HT1080 (cell line): ENCODE results near the gene LRRC4B. TPM values are rescaled to one million over a fixed set of nuclear protein-coding genes. Genes with fewer than 3 reads are reported as not detected.

Experiments used
- DNase-seq: peaks from one replicate; pipeline ENCODE4 v3.0.0-alpha.2; 2015; ENCODE audit warnings: low read depth
- total RNA-seq: library from RNA; depleted of rRNA; stranded (reverse); fragments of >200 nt; shearing (Covaris generic); gene quantifications from 2 replicates; pipeline ENCODE4 v1.2.3, GENCODE V29; 2014

Gene LRRC4B
- total RNA-seq, 1 experiment from 2014 or later: 0.08 TPM

DNA sequence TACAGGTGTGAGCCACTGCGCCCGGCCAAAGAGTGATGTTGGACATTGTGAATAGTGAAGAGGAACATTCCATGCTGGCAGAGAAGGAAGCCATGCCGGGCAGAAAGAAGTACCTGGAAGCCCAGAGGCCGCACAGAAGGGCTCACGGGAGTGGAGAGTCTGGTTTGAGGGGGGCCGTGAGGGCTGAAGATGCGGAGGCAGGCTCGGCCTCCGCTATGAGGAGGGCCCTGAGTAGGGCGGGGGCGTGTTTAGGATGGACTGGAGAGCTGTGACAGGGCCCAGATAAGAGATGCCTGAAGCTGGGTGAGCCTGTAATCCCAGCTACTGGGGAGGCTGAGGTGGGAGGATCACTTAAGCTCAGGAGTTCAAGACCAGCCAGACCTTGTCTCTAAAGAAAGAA is 58.9 kb downstream of the LRRC4B start:
- no peak for DNase-seq

DNA sequence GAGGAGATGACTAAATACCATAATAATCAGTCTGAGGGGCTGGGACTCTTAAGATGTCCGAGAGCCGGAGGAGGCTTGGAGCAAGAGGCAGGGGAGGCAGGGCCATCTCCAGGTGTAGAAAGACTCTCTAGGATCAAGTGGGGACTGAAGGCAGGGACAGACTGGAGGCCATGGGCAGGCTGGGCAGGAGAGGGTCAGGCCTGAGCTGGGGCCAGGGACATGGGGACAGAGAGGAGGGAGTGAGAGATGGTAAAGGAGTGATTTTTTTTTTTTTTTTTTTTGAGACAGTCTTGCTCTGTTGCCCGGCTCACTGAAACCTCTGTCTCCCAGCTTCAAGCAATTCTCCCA is 59.4 kb downstream of the LRRC4B start:
- DNase-seq: no peak

DNA sequence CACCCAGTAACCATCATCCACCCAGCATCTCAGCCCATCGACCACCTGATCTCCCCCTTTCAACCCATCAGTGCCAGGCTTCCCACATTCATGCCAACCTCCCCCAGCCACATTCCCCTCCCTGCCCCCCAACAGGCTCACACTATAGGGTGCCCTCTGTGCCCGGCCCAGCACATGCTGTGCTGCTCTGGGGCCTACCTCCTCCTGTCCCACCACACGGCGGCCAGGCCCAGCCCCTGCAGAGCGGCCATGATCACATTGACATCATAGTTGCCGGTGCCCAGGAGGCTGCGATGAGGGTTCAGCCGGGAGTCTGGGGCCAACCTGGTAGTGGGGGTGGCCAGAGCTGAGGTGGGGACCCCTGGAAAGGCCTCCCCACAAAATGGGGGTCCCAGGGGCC is 60.9 kb downstream of the LRRC4B start:
- DNase-seq: no peak

DNA sequence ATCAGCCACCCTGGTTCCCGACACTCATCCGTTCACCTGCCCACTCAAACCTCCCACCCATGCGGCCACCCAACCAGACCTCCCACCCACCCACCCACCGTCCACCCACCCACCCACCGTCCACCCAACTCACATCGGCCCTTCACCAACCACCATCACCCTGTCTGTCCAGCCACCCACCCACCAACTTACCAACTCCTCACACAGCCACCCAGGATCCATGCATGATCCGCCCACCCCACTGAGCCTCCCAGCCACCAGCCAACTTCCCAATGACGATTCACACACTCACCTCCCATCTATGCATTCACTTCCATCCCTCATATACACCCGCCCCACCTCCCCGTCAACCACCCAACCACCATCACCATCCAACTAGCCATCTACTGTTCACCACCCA is 61.5 kb downstream of the LRRC4B start:
- no peak for DNase-seq

DNA sequence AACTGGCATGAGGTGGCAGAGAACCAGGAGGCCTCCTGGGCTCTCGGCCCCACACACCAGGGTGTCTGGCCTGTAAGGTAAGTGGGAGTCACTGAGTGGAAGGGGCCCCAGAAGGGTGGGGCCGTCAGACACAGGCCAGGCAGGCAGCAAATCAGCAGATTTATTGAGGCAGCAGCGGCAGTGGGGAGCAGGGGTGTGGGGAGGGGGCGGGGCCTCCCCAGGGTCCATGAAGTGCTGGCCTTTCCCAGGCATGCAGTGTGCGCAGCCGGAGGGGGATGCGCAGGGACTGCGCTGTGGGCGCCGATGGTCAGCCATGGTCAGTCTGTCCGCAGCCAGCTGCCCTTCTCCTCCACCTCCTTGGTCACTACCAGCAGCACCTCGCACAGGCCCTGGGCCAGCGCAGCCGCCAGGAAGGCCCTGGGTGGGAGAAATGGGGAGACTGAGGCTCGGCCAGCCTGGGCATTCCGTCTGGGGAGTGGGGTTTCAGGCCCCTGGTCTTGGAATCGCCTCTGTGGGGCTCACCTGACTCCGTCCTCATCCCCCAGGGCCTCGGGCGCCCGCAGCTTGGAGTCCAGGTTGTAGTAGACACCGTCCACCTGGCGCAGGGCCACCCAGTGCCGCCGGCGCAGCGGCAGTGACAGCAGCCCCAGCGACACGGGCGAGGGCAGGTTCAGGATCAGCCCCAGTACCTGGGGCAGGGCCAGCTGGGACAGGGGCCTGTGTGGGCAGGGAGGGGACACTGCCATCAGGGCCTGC is 62.2 kb downstream of the LRRC4B start:
- no peak for DNase-seq

DNA sequence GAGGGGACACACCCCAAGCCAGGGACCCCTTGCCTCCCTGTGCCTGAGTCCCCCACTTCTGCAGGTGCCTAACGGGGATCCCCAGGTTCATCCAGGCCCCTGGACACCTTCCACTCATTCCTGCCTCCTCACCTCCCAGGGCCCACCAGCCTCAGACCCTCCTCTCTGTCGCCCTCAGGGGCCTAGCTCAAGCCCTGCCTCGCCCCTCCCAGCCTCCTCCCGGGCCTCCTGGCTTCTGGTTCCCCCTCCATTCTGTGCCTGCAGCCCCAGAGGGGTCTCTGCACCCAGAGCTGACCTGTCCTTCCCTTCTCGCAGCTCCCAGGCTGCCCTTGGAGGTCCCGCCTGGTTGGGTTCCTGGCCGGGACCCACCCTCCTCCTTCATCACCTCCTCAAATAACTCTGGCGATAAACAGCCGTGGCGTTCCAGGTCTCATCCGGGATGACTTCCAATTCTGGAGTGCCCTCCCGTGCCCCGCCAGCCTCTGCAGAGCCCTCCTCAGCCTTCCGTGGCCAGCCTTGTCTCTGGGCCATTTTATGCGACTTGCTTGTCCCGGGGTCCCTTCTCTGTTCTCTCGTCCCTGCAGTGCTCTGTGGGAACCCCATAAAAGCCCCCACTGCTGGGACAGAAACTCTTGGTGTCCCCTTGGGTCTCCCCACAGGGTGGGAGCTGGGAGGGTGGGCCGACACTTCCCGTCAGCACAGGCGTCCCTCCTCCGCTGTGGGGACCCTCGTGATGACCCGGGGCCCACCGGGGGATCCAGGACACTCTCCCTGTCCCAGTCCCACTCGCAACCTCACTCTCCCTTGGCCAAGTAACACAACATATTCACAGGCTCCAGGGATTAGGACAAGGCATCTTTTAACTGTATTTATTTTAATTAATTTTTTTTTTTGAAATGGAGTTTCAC is 66.4 kb downstream of the LRRC4B start:
- DNase-seq: no peak

DNA sequence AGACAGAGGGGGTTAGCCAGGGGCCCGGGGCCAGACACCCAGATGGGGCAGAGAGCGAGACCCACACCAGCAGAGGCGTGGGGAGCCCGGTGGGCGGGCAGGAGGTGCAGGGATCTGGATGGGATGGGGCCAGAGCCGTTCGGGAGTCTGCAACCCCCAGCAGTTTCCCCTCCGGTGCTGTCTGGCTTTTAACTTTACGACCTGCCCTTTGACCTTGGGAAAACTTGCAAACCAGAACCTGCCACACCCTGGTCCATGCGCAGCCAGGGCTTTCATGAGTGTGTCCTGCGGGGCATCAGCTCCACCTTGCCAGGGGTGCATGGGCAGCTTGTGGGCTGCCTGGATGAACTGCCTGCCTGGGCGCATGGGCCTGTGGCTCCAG is 67.1 kb downstream of the LRRC4B start:
- DNase-seq: no peak

DNA sequence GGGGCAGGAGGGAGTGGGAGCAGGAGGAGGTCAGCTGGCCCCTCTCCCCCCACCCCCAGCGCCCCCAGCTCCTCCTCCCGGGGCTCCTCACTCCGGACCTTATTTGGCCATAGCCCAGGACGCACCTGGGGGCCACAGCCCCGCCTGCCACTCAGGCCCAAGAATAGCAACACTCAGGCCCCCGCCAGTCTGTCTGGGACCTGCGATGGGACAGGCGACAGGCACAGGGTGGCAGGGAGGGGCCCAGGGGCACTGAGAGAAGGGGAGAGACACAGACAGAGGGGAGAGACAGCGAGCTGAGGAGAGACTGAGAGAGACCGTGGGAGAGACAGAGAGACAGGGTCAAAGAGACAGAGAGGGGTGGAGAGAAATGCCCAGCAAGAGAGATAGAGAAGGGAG is 67.5 kb downstream of the LRRC4B start:
- no peak for DNase-seq

DNA sequence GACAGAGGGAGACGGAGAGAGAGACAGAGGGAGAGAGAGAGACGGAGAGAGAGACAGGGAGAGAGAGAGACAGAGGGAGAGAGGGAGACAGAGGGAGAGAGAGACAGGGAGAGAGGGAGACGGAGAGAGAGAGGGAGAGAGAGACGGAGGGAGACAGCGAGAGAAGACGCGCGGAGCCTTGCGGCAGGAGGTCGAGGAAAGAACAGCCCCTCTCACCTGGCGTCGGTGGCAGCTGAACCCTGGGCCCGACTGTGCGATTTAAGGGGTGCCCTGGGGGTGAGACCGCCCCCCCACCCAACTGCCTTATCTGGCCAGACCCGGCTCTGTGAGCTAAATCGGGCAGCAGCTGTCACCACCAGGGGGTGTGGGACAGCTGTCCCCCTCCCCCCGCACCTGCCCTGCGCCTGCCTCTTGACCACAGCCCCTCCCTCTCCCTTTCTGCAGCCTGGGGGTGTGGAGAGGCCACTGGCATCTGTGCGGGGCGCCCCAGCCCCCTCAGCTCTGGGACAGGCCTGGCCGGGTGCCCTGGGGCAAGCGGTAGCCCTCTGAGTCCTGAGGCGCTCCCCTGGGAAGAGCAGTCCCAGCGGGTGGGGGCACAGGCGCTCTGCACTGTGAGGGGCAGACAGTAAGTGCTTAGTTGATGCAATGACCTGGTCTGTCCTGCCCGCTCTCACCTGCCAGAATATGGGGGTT is 68.0 kb downstream of the LRRC4B start:
- no peak for DNase-seq

DNA sequence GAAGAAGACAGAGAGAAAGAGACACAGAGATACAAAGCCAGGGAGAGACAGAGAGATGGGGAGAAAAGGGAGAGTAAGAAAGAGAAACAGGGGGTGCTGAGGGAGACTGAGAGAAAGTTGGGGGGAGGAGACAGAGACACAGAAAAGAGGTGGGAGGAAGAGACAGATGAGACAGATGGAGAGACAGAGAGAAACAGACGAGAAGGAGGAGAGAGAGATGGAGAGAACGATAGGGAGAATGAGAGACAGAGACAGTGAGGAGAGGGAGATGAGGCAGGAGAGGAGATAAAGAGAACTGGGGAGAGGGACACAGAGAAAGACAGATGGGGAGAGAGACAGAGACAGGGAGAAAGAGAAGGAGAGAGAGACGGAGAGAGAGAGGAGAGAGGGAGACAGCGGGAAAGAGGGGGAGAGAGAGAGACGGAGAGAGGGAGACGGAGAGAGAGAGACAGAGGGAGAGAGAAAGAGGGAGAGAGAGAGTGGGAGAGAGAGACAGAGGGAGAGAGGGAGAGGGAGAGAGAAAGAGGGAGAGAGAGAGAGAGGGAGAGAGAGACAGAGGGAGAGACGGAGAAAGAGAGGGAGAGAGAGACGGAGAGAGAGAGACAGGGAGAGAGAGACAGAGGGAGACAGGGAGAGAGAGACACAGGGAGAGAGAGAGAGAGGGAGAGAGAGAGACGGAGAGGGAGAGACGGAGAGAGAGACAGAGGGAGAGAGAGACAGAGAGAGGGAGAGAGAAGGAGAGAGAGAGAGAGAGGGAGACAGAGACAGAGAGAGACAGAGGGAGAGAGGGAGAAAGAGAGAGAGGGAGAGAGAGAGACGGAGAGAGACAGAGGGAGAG is 69.8 kb downstream of the LRRC4B start:
- no peak for DNase-seq

DNA sequence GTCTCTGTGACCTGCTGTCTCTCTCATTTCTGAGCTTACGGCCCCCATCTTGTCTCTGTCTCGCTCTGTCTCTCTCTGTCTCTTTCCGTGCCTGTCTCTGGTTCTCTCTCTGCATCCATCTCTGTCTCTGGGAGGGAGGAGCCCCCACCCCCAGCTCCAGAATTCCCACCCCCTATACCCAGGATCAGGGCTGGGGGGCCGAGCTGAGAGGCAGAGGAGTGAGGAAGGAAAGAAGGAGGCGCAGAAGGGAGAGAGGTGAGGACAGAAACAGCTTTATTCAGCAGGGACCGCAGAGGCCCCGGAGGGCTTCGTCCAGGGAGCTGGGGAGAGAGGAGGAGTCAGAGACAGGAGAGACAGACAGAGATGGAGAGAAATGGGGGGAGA is 71.2 kb downstream of the LRRC4B start:
- DNase-seq: no peak

DNA sequence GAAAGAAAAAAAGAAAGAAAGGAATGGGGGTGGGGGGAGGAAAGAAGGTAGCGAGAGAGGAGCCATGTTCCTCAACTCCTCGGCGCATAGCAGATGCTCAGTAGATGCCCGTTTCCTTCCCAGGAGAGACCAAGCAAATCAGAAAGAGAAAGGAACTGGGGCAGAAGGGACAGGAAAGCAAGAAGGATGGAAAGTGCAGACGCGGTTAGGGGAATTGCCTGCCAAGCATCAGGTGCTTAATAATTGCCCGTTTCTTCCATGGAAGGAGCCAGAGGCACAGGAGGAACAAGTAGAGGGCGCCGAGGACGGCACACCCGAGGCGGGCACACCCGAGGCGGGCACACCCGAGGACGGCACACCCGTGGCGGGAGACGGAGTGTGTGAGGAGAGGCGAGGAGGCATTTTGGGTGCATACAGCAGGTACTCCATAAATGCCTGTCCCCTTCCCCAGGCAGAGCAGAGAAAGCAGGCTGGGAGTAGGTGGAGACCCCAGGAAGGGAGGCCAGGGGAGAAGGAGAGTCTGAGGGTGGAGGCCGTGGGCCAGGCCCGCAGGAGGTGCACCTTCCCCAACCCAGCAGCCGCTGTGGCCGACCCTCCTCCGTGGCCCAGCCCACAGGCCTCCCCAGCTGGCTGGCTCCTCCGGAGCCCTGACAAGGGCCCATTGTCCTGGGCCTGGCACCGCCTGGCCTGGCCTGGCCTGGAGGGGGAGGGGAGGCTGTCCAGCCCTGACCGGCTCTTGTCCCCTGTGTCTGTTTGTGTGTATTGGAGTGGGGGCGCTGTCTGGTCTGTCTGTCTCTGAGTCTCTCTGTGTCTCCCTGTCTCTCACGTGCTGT is 71.8 kb downstream of the LRRC4B start:
- DNase-seq: peak; percentile 45

DNA sequence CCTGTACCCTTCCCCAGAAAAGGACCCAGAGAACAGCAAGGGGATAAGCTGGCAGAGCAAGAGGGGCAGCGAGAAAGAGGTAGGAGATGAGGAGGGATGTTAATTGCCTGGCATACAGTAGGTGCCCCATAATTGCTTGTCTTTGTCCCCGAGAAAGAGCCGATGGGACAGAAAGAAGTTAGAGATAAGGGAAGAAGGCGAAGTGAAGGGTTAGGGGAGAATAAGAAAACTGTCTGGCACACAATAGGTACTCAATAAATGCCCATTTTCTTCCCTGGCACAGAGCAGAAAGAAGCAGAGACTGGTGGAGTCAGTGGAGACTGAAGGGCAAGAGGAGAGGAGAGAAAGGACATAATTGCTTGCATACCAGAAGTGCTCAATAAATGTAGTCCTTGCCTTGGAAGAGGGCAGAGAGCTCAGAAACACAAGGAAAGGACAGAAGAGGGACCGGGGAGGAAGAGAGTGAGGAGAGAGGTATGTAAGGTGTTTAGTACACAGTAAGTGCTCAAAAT is 73.2 kb downstream of the LRRC4B start:
- DNase-seq: no peak

DNA sequence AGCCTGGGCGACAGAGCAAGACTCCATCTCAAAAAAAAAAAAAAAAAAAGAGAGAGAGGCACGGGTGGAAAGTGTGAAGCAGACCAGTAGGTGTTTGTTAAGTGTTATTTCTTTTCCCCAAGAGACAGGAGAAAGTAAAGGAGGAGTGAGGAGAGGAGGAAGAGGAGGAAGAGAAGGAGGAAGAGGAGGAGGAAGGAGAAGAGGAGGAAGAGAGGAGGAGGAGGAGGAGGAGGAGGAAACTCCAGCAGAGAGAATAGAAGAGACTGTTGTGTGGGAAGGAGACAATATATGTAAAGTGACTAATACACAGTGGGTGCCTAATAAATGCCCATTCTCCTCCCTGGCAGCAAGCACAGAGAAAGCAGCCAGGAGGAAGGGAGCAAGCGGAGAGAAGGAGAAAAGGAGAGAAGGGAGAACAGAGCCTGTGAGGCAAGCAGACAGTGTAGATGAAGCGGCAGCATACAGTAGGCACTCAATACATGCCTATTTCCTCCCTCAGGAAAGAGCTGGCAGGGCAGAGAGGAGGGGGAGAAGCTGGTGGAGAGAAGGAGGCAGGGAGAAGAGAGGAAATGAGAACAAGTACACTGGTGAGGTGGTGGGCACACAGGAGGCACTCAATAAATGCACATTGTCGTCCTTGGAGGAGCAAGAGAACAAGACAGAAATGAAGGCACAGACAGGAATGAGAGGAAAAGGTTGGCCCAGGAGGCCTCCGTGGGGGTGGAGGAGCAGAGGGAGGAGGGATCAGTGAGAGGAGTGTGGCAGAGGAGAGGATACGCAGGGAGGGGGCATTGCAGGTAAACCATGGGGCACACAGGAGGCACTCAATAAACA is 73.8 kb downstream of the LRRC4B start:
- no peak for DNase-seq

DNA sequence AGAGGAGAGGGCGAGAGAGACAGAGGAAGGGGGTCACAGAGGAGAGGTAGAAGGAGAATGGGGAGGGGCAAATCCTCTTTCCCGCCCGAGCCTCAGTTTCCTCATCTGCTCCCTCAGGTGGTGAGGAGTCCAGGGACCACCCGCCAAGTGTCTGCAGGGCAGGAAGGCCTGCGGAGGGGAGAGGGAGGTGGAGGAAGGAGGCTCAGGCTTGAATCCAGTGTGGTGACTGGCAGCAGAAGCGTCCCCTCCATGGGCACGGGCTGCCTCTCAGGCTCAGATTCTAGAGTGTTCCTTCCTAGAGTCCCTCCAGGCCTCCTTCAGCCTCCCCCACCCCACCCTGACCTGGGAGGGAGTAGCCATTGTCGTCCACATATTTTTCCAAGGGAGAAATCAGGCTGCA is 75.1 kb downstream of the LRRC4B start:
- DNase-seq: no peak

DNA sequence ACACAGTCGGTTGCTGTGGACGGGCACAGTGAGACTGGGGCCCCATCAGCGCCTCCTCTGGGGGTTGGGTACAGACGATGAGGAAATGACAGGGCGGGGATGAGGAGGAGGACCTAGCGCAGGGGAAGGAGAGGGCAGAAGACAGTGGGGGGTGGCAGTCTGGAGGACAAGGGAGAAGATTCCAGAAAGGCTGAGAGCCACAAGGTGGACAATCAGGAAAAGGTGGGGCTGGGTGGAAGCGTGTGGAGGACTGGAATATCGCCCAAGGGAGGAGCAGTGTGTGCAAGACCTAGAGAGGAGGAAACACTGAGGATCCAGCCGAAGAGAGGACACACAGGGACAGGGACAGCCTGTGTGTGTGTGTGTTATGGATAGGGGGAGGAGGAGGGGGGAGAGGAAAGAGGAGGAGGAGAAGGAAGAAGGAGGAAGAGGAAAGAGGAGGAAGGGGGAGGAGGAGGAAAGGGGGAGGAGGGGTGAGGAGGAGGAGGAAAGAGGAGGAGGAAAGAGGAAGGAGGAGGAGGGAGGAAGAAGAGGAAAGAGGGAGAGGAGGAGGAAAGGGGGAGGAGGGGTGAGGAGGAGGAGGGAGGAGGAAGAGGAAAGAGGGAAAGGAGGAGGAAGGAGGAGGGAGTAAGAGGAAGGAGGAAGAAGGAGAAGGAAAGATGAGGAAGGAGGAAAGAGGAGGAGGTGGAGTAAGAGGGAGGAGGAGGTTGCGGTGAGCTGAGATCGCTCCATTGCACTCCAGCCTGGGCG is 75.8 kb downstream of the LRRC4B start:
- DNase-seq: no peak

DNA sequence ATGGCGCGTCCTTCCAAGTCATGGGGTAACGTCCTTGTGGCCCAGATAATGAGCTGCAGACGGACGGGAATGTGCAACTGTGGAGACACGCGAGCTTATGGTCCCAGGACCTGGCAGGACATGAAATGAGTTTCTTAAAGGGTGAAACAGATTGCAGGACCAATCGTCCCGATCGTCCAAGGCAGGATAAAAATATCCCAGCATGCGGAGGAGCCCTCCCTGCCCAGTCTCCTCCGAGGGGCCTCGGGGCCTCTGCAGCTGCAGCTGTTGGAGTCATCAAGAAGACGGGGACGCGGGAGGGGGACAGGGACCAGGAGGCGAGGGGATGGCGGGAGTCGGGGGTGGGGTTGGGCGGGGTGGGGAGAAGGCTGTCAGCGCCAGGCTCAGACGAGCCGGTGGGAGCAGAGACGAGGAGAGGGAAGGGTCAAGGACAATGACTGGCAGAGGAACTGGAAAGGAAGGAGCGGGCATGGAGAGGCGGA is 77.2 kb downstream of the LRRC4B start:
- DNase-seq: no peak

DNA sequence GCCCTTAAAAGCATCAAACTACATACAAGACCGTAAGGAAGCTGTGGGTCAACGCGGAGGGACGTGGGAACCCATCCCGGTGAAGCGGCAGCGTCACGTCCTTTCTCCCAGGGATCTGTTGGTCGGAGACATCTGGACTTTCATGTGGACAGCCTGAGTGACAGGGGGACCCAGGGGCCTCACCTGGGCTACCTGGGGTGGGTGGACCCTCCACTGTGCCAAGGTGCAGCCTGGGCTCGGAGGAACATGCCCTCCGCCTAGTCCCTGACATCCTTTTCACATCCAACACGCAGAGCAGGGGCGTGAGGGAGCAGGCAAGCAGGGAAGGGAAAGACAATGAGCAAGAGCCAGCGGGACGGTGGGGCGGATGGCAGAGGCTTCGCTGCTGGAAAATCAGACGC is 77.8 kb downstream of the LRRC4B start:
- DNase-seq: no peak
